Aorta (tissue), 5 donors: ENCODE data around the gene TRIM67. TPM values are rescaled to one million over a fixed set of nuclear protein-coding genes. Genes with fewer than 3 reads are reported as not detected.

ENCODE experiments used
- ATAC-seq: fragments of 200-7000 bp; cut with Tn5 transposase; one replicate; pipeline ENCODE4 v1.9.1; 2022; ENCODE audit warnings: moderate library complexity; ENCODE audit not compliant: low FRiP score
- DNase-seq, 2 donors: peaks; one replicate each; pipeline ENCODE4 v3.0.0-alpha.2; 2020
- H3K27ac ChIP-seq, 2 donors: one replicate each; pipeline ENCODE4 v1.5.1; 2013; ENCODE audit warnings: low read length in 2 of 2, mild to moderate bottlenecking in 2 of 2, moderate library complexity in 2 of 2, control low read depth in 1 of 2, inconsistent platforms in 1 of 2, low read depth in 1 of 2
- H3K27me3 ChIP-seq, 2 donors: one replicate each; pipeline ENCODE4 v1.6.1; 2013; ENCODE audit warnings: control low read depth in 1 of 2, low read length in 1 of 2, mild to moderate bottlenecking in 1 of 2, moderate library complexity in 1 of 2; ENCODE audit not compliant: insufficient read depth in 2 of 2, control insufficient read depth in 1 of 2
- H3K36me3 ChIP-seq, 2 donors: one replicate each; pipeline ENCODE4 v1.6.1; 2013; ENCODE audit warnings: control low read depth in 1 of 2, low read length in 1 of 2, mild to moderate bottlenecking in 1 of 2; ENCODE audit not compliant: insufficient read depth in 2 of 2, control insufficient read depth in 1 of 2
- H3K4me1 ChIP-seq, 2 donors: one replicate each; pipeline ENCODE4 v1.6.1; 2013; ENCODE audit warnings: low read length in 2 of 2, control low read depth in 1 of 2, mild to moderate bottlenecking in 1 of 2, moderate library complexity in 1 of 2; ENCODE audit not compliant: insufficient read depth in 2 of 2, control insufficient read depth in 1 of 2
- H3K4me3 ChIP-seq, 2 donors: one replicate each; pipeline ENCODE4 v1.5.1; 2013; ENCODE audit warnings: low read length in 2 of 2, control low read depth in 1 of 2, mild to moderate bottlenecking in 1 of 2
- H3K9me3 ChIP-seq: one replicate; pipeline ENCODE4 v1.6.1; 2013; ENCODE audit warnings: mild to moderate bottlenecking, low read length; ENCODE audit not compliant: control insufficient read depth
- WGBS, 2 donors: extraction: QIAGEN DNeasy Blood & Tissue Kit; methylation state at CpG; one replicate each; pipeline ENCODE4 v1.1.7; 2013; 5-methylcytosine and 5-hydroxymethylcytosine counted together
- intact Hi-C, 2 donors: fragments of 100-400 bp; cut with DNase I; formaldehyde crosslinking; loops; one replicate each; pipeline versions ENCODE4 v1.14.2 to v1.15.0; 2022
- polyA plus RNA-seq, 2 donors: library from polyadenylated mRNA; stranded (reverse); fragments of 200-250 nt; gene quantifications; one replicate each; pipeline ENCODE4 v1.2.3, GENCODE V29; 2013
- total RNA-seq, 2 donors: library from RNA; stranded (reverse); fragmentation: NEBNext Ultra II Directional; extraction: Animal tissue kit (Norgen Biotek cat#: 25700); gene quantifications; one replicate each; pipeline ENCODE4 v1.2.1, GENCODE V29; 2021
- donor health status: healthy with polysubstance abuse.
- donor health status: Bipolar disorder and iron deficiency.
- donor health status: DM: no; HTN: no; CAD: no.
- donor health status: DM: no; HTN: no; CAD: no.
- donor health status: DM: yes; HTN: yes; CAD: no.

Gene TRIM67
- total and polyA plus RNA-seq, 4 donors: under 0.01 TPM; not detected in 3

GRCh38 chr1:231160895-231161666 lies 777 bp upstream of the TRIM67 start:
- Histone ChIP-seq H3K27ac (no peak overlapping the region), H3K36me3 (no peaks in the 10 kb centered on the region), H3K27me3 (no peaks in the 10 kb centered on the region), H3K4me1 (no peaks in the 10 kb centered on the region), H3K4me3 (no peak overlapping the region), H3K9me3 (no peaks in the 10 kb centered on the region)
- ATAC-seq (no peak), DNase-seq (no peak)
- intact Hi-C loops: no loop called here
- WGBS, 2 donors: 4% methylated on average over 51 of the region's 51 CpGs

GRCh38 chr1:231162297-231162969 lies 575 bp downstream of the TRIM67 start:
- DNase-seq (peak in 1 of 2 donors; percentile 76), ATAC-seq (peak; percentile 81)
- Histone ChIP-seq H3K9me3 (no peaks in the 10 kb centered on the region), H3K4me3 (peak overlapping the region in 1 of 2 donors; percentile 12), H3K36me3 (no peaks in the 10 kb centered on the region), H3K27ac (no peak overlapping the region), H3K4me1 (no peaks in the 10 kb centered on the region), H3K27me3 (no peaks in the 10 kb centered on the region)
- WGBS, 2 donors: 0 to 1% methylated on average over 48 to 71 of the region's 71 CpGs
- intact Hi-C loops: no loop called here

- DNase-seq (no peak), ATAC-seq (no peak)
- Histone ChIP-seq H3K27me3 (no peaks in the 10 kb centered on the region), H3K4me1 (no peaks in the 10 kb centered on the region), H3K9me3 (peaks cover 1% of the 10 kb centered on the region), H3K4me3 (peak overlapping the region in 1 of 2 donors; percentile 12), H3K27ac (no peak overlapping the region), H3K36me3 (no peaks in the 10 kb centered on the region)
- WGBS, 2 donors: 6 to 10% methylated on average over 79 to 97 of the region's 97 CpGs
- intact Hi-C loops: no loop called here
Observed at GRCh38 chr1:231162970-231163829, 1.3 kb downstream of the TRIM67 start.

- WGBS, 2 donors: 24 to 28% methylated on average over 22 to 23 of the region's 23 CpGs
- ATAC-seq (no peak), DNase-seq (no peak)
- intact Hi-C loops: no loop called here
- H3K4me3 ChIP-seq: no peak overlapping the region
- no peak overlapping the region for H3K27ac ChIP-seq
- peaks cover 1% of the 10 kb centered on the region for H3K9me3 ChIP-seq
- no peaks in the 10 kb centered on the region for H3K27me3 ChIP-seq
- no peaks in the 10 kb centered on the region for H3K36me3 ChIP-seq
- no peaks in the 10 kb centered on the region for H3K4me1 ChIP-seq
Observed at GRCh38 chr1:231163830-231164427, 2.1 kb downstream of the TRIM67 start.

- Histone ChIP-seq H3K4me3 (no peak overlapping the region), H3K9me3 (peaks cover 1% of the 10 kb centered on the region), H3K36me3 (no peaks in the 10 kb centered on the region), H3K4me1 (no peaks in the 10 kb centered on the region), H3K27me3 (no peaks in the 10 kb centered on the region), H3K27ac (no peak overlapping the region)
- intact Hi-C loops: no loop called here
- DNase-seq (no peak), ATAC-seq (no peak)
- 95 to 98% methylated on average over 1 of the region's 1 CpG for WGBS, 2 donors
Observed at GRCh38 chr1:231165371-231165770, 3.5 kb downstream of the TRIM67 start.

GRCh38 chr1:231166398-231166797 lies 4.5 kb downstream of the TRIM67 start:
- H3K27me3 ChIP-seq: no peaks in the 10 kb centered on the region
- intact Hi-C loops: no loop called here

GRCh38 chr1:231170875-231171274 lies 9.0 kb downstream of the TRIM67 start:
- ATAC-seq (no peak), DNase-seq (no peak)
- Histone ChIP-seq H3K27me3 (no peaks in the 10 kb centered on the region), H3K4me3 (no peak overlapping the region), H3K36me3 (no peaks in the 10 kb centered on the region), H3K27ac (no peak overlapping the region), H3K4me1 (no peaks in the 10 kb centered on the region), H3K9me3 (peaks cover 4% of the 10 kb centered on the region)
- intact Hi-C loops: no loop called here
- 98 to 100% methylated on average over 1 of the region's 1 CpG for WGBS, 2 donors

More at GRCh38 chr1:231166398-231166797, 4.5 kb downstream of the TRIM67 start:
- Histone ChIP-seq H3K27ac (no peak overlapping the region), H3K4me1 (no peaks in the 10 kb centered on the region), H3K9me3 (peaks cover 1% of the 10 kb centered on the region), H3K4me3 (no peak overlapping the region), H3K36me3 (no peaks in the 10 kb centered on the region)
- DNase-seq: no peak
- no peak for ATAC-seq

GRCh38 chr1:231171623-231172197 lies 9.9 kb downstream of the TRIM67 start:
- Histone ChIP-seq H3K9me3 (peaks cover 4% of the 10 kb centered on the region), H3K4me1 (no peaks in the 10 kb centered on the region), H3K36me3 (no peaks in the 10 kb centered on the region), H3K4me3 (no peak overlapping the region), H3K27ac (no peak overlapping the region), H3K27me3 (no peaks in the 10 kb centered on the region)
- intact Hi-C loops: no loop called here
- WGBS, 2 donors: 68 to 69% methylated on average over 6 of the region's 6 CpGs
- no peak for ATAC-seq
- no peak for DNase-seq
